HCT116 (cell line): ENCODE data around the gene ACTRT2. TPM values are rescaled to one million over a fixed set of nuclear protein-coding genes. Genes with fewer than 3 reads are reported as not detected.

Experiments used
- ATAC-seq: fragments of 200-7000 bp; cut with Tn5 transposase; 2 replicates; pipeline ENCODE4 v1.9.1; 2020; ENCODE audit warnings: mild to moderate bottlenecking, moderate library complexity
- BruUV-seq: library from RNA; stranded (reverse); fragments of 400-500 nt; replicated peaks from 2 replicates; lab custom pipeline; 2021; lab: Mats Ljungman, UMichigan
- CTCF ChIA-PET: fragments of 300-600 bp; sonication (Branson Sonifier 250); formaldehyde crosslinking; loops from one replicate; lab custom pipeline; 2021; ENCODE audit warnings: antibody characterized with exemption; lab: Charles Lee
- POLR2A ChIA-PET: fragments of 300-600, 350-600 bp; sonication (Branson Sonifier 250); formaldehyde crosslinking; loops from one replicate; lab custom pipeline; 2021; ENCODE audit warnings: antibody characterized with exemption; lab: Charles Lee
- RAD21 ChIA-PET, 2 experiments: fragments of 300-600 bp; sonication (Branson Sonifier 250); formaldehyde crosslinking; loops; one replicate each; lab custom pipeline; 2023; ENCODE audit warnings: low total read pairs in 2 of 2; ENCODE audit not compliant: uncharacterized antibody in 2 of 2, unreplicated experiment in 2 of 2, low non-redundant PET in 1 of 2; lab: Charles Lee
- DNase-seq: peaks from one replicate; pipeline ENCODE4 v3.0.0-alpha.2; 2010; ENCODE audit warnings: low read depth, low spot score
- H2AFZ ChIP-seq: fragments of 200-600 bp; shearing (Covaris generic), sonication (generic); 2 replicates; pipeline ENCODE4 v1.6.1; 2017; ENCODE audit warnings: low read depth, mixed run types, mixed read lengths, antibody characterized with exemption, low read length; ENCODE audit not compliant: poor library complexity, severe bottlenecking
- H3K27ac ChIP-seq: 2 replicates; pipeline ENCODE4 v1.5.1; 2012; ENCODE audit warnings: low read depth, low read length
- H3K27me3 ChIP-seq: fragments of 200-600 bp; sonication (generic); 2 replicates; pipeline ENCODE4 v1.6.1; 2016; ENCODE audit warnings: mixed run types, low read length, mixed read lengths; ENCODE audit not compliant: insufficient read depth
- H3K36me3 ChIP-seq, 2 experiments: fragments of 200-500 bp in 1 of 2; fragments of 200-600 bp in 1 of 2; sonication (Bioruptor generic) in 1 of 2; sonication (generic) in 1 of 2; 2 replicates each; pipeline versions ENCODE4 v1.5.1 to v1.6.1; 2014 to 2016; ENCODE audit warnings: low read length in 2 of 2, inconsistent platforms in 1 of 2, mixed read lengths in 1 of 2, mixed run types in 1 of 2; ENCODE audit not compliant: insufficient read depth in 2 of 2, control insufficient read depth in 1 of 2
- H3K4me1 ChIP-seq, 2 experiments: fragments of 200-600 bp in 1 of 2; sonication (generic) in 1 of 2; 2 replicates each; pipeline versions ENCODE4 v1.5.1 to v1.6.1; 2012 to 2017; ENCODE audit warnings: low read length in 2 of 2, inconsistent platforms in 1 of 2, mild to moderate bottlenecking in 1 of 2, mixed read lengths in 1 of 2, mixed run types in 1 of 2, moderate library complexity in 1 of 2; ENCODE audit not compliant: insufficient read depth in 2 of 2, control insufficient read depth in 1 of 2
- H3K4me2 ChIP-seq: fragments of 200-600 bp; sonication (generic); 2 replicates; pipeline ENCODE4 v1.6.1; 2017; ENCODE audit warnings: mixed run types, low read length, mixed read lengths
- H3K4me3 ChIP-seq, 2 experiments: fragments of 200-600 bp in 1 of 2; sonication (generic) in 1 of 2; replicated peaks in 1 of 2; 2 replicates each; pipeline ENCODE4 v1.5.1; 2011 to 2016; ENCODE audit warnings: low read length in 2 of 2, control low read depth in 1 of 2, low read depth in 1 of 2, mild to moderate bottlenecking in 1 of 2, mixed read lengths in 1 of 2, mixed run types in 1 of 2
- H3K79me2 ChIP-seq: fragments of 200-600 bp; sonication (generic); 2 replicates; pipeline ENCODE4 v1.6.1; 2017; ENCODE audit warnings: mild to moderate bottlenecking, mixed run types, low read length, moderate library complexity, mixed read lengths; ENCODE audit not compliant: insufficient read depth
- H3K9ac ChIP-seq: fragments of 200-600 bp; sonication (generic); 2 replicates; pipeline ENCODE4 v1.6.1; 2016; ENCODE audit warnings: low read length, mixed read lengths
- H3K9me2 ChIP-seq: fragments of 200-600 bp; sonication (generic), shearing (Covaris generic); 2 replicates; pipeline ENCODE4 v1.6.1; 2017; ENCODE audit warnings: mixed run types, mild to moderate bottlenecking, moderate library complexity; ENCODE audit not compliant: insufficient read depth
- H3K9me3 ChIP-seq, 2 experiments: fragments of 200-500 bp in 1 of 2; fragments of 200-600 bp in 1 of 2; sonication (Bioruptor generic) in 1 of 2; sonication (generic) in 1 of 2; 2 replicates each; pipeline ENCODE4 v1.6.1; 2014 to 2017; ENCODE audit warnings: low read length in 2 of 2, mixed read lengths in 2 of 2, inconsistent platforms in 1 of 2, low read depth in 1 of 2, mild to moderate bottlenecking in 1 of 2, mixed run types in 1 of 2, moderate library complexity in 1 of 2; ENCODE audit not compliant: control insufficient read depth in 1 of 2, insufficient read depth in 1 of 2
- H4K20me1 ChIP-seq: fragments of 200-600 bp; sonication (generic), shearing (Covaris generic); 2 replicates; pipeline ENCODE4 v1.6.1; 2017; ENCODE audit warnings: mixed run types, mild to moderate bottlenecking, moderate library complexity; ENCODE audit not compliant: insufficient read depth
- ELF1 ChIP-seq: IDR thresholded peaks from 2 replicates; pipeline ENCODE4 v1.6.1; 2012; ENCODE audit warnings: low read depth, borderline replicate concordance
- FOSL1 ChIP-seq: IDR thresholded peaks from 2 replicates; pipeline ENCODE4 v1.6.1; 2012; ENCODE audit warnings: low read depth
- JUND ChIP-seq: IDR thresholded peaks from 2 replicates; pipeline ENCODE4 v1.6.1; 2012
- MAX ChIP-seq: IDR thresholded peaks from 2 replicates; pipeline ENCODE4 v1.6.1; 2012
- POLR2A ChIP-seq: IDR thresholded peaks from 2 replicates; pipeline ENCODE4 v1.7.0; 2011; ENCODE audit warnings: borderline replicate concordance; ENCODE audit not compliant: insufficient read depth, insufficient read length; ENCODE audit errors: extremely low read depth
- POLR2AphosphoS5 ChIP-seq: IDR thresholded peaks from 2 replicates; pipeline ENCODE4 v1.6.1; 2011; ENCODE audit warnings: mild to moderate bottlenecking, low read depth, low read length, moderate library complexity
- SIN3A ChIP-seq: IDR thresholded peaks from 2 replicates; pipeline ENCODE4 v1.6.1; 2012; ENCODE audit warnings: low read depth
- TCF7L2 ChIP-seq: IDR thresholded peaks from 2 replicates; pipeline ENCODE4 v1.7.0; 2011; ENCODE audit warnings: borderline replicate concordance, inconsistent platforms; ENCODE audit not compliant: insufficient read depth, insufficient read length; ENCODE audit errors: extremely low read depth
- ZBTB33 ChIP-seq: IDR thresholded peaks from 2 replicates; pipeline ENCODE4 v1.6.1; 2011; ENCODE audit warnings: mild to moderate bottlenecking, low read length, moderate library complexity; ENCODE audit not compliant: insufficient replicate concordance; ENCODE audit errors: extremely low read depth
- ZFX ChIP-seq: fragments of 450-650 bp; IDR thresholded peaks from 2 replicates; pipeline ENCODE4 v1.6.1; 2017
- ZNF274 ChIP-seq: fragments of 200-500 bp; sonication (Bioruptor generic); IDR thresholded peaks from 2 replicates; pipeline ENCODE4 v1.6.1; 2014; ENCODE audit warnings: mild to moderate bottlenecking, low read depth, low read length, inconsistent platforms
- intact Hi-C: fragments of 100-400 bp; cut with micrococcal nuclease; formaldehyde crosslinking; loops from 2 replicates; pipeline ENCODE4 v1.10.0; 2022
- total RNA-seq: library from RNA; stranded (reverse); gene quantifications from one replicate; pipeline ENCODE4 v1.2.1, GENCODE V29; 2021; ENCODE audit not compliant: unreplicated experiment

ACTRT2 gene
- total RNA-seq, 1 experiment from 2014 or later = not detected

- Histone ChIP-seq H2AFZ (no peak overlapping the region), H4K20me1 (no peaks in the 10 kb centered on the region), H3K9ac (no peak overlapping the region), H3K4me3 (no peak overlapping the region), H3K27me3 (no peaks in the 10 kb centered on the region), H3K36me3 (no peaks in the 10 kb centered on the region), H3K27ac (no peak overlapping the region), H3K9me2 (no peaks in the 10 kb centered on the region), H3K9me3 (no peaks in the 10 kb centered on the region), H3K4me2 (no peak overlapping the region), H3K4me1 (no peaks in the 10 kb centered on the region), H3K79me2 (no peaks in the 10 kb centered on the region)
- no TSS peak for BruUV-seq
- ATAC-seq = no peak
- no peak for DNase-seq
- ChIA-PET RAD21 (no interaction called here), CTCF (no interaction called here), POLR2A (no interaction called here)
- intact Hi-C loops = no loop called here
- no peak for TF ChIP-seq POLR2AphosphoS5
- TF ChIP-seq ZBTB33 = no peak
- no peak for TF ChIP-seq SIN3A
- no peak for TF ChIP-seq TCF7L2
- TF ChIP-seq JUND = no peak
- TF ChIP-seq MAX = no peak
- no peak for TF ChIP-seq ELF1
- TF ChIP-seq ZFX = no peak
- TF ChIP-seq FOSL1 = no peak
- TF ChIP-seq POLR2A = no peak
- TF ChIP-seq ZNF274 = no peak
Measured at GRCh38 chr1:2984399-2985061, 36.7 kb upstream of the ACTRT2 start.
